Measurements from ENCODE around the gene TDRD3.

DNA sequence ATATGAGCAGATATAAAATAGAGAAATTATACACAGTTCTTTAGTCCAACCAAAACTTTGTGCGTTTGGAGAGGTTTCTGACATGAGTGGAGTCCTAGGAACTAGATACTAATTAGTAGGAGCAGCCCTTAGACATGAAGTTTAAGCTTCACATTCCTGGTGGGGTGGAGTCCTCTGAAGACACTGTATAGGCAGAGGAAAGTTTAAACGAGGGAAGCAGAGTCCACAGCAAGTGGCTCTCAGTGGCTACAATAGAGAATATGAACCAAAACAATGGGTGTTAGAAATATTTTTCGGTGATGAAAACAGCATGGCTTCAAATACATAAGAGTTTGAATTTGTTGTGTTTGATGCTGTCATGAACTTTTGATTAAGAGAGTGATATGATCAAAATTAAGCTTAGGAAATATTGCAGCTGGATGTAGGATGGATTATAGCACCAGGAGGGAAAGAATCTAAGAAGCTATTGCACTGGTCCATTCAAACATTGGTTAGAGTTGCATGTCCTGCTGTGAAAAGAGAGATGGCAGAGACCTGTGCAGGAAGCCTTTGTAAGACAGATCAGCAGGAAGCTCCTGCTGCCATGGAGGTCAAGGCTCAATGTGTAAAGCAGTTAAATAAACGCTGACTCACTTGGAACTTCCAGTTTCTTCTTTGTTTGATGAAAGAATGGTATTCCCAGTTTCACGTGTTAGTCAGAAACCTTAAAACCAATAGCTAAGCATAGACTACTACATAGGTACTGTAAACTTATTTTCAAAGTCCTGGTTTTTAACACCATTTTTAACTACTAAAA lies 175.2 kb downstream of the TDRD3 start:
- TF ChIP-seq, protein P1, sequence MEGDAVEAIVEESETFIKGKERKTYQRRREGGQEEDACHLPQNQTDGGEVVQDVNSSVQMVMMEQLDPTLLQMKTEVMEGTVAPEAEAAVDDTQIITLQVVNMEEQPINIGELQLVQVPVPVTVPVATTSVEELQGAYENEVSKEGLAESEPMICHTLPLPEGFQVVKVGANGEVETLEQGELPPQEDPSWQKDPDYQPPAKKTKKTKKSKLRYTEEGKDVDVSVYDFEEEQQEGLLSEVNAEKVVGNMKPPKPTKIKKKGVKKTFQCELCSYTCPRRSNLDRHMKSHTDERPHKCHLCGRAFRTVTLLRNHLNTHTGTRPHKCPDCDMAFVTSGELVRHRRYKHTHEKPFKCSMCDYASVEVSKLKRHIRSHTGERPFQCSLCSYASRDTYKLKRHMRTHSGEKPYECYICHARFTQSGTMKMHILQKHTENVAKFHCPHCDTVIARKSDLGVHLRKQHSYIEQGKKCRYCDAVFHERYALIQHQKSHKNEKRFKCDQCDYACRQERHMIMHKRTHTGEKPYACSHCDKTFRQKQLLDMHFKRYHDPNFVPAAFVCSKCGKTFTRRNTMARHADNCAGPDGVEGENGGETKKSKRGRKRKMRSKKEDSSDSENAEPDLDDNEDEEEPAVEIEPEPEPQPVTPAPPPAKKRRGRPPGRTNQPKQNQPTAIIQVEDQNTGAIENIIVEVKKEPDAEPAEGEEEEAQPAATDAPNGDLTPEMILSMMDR (IDR thresholded peaks at IDR 0.05), result no peak
- no peak for TF ChIP-seq POLR2A (IDR thresholded peaks at IDR 0.05)

Data from esophagus squamous epithelium (tissue), 4 donors.